Glomerular visceral epithelial cell (primary cell): ENCODE results near the gene ACY1.

ENCODE experiments used
- DNase-seq: peaks from one replicate; pipeline ENCODE4 v3.0.0-alpha.2; 2016; ENCODE audit errors: extremely low spot score

The ACY1 gene

GRCh38 chr3:51963951-51964451 lies 19.3 kb upstream of the ACY1 start:
- no peak for DNase-seq

- DNase-seq, result no peak
Measured at GRCh38 chr3:51964521-51964920, 18.8 kb upstream of the ACY1 start.

- DNase-seq, result no peak
Measured at GRCh38 chr3:51966016-51966415, 17.3 kb upstream of the ACY1 start.

- DNase-seq, result no peak
Measured at GRCh38 chr3:51966486-51966885, 16.8 kb upstream of the ACY1 start.

- no peak for DNase-seq
Measured at GRCh38 chr3:51966922-51967383, 16.4 kb upstream of the ACY1 start.

GRCh38 chr3:51967384-51968169 lies 15.8 kb upstream of the ACY1 start, which contains the start of gene PCBP4:
PCBP4 (minus strand) TSS chr3:51967454; CDS start chr3:51961240, 6,214 bp downstream.
- peak; percentile 61 for DNase-seq

- peak; percentile 33 for DNase-seq
Measured at GRCh38 chr3:51968170-51968775, 15.1 kb upstream of the ACY1 start.

- no peak for DNase-seq
Measured at GRCh38 chr3:51968883-51969678, 14.3 kb upstream of the ACY1 start.

GRCh38 chr3:51969841-51970240 lies 13.5 kb upstream of the ACY1 start:
- DNase-seq, result no peak

- no peak for DNase-seq
Measured at GRCh38 chr3:51970606-51971300, 12.6 kb upstream of the ACY1 start.

- no peak for DNase-seq
Measured at GRCh38 chr3:51971350-51971749, 12.0 kb upstream of the ACY1 start.

- no peak for DNase-seq
Measured at GRCh38 chr3:51974277-51974962, 8.9 kb upstream of the ACY1 start.

GRCh38 chr3:51974963-51975851 lies 8.1 kb upstream of the ACY1 start, which contains the start of gene ABHD14A:
ABHD14A (plus strand) TSS chr3:51975064; CDS start chr3:51975136, 72 bp downstream.
- DNase-seq, result peak; percentile 69

- peak; percentile 31 for DNase-seq
Measured at GRCh38 chr3:51975852-51976549, 7.3 kb upstream of the ACY1 start.

GRCh38 chr3:51977446-51978142 lies 5.7 kb upstream of the ACY1 start:
- DNase-seq, result no peak

- no peak for DNase-seq
Measured at GRCh38 chr3:51978143-51978502, 5.2 kb upstream of the ACY1 start.

GRCh38 chr3:51980253-51980652 lies 3.1 kb upstream of the ACY1 start:
- DNase-seq, result no peak

- peak; percentile 78 for DNase-seq
Measured at GRCh38 chr3:51982352-51982837, 940 bp upstream of the ACY1 start.
